WTC11 (cell line): Measurements from ENCODE around the gene EXOC1.

Experiments
- GRHL2 ChIP-seq: fragments of 250-450 bp; sonication (Bioruptor Pico); IDR thresholded peaks from 2 replicates; pipeline ENCODE4 v1.8.0; 2022; ENCODE audit warnings: mild to moderate bottlenecking, moderate library complexity; ENCODE audit not compliant: insufficient replicate concordance, severe bottlenecking
- NFE2L1 ChIP-seq: sonication (generic); formaldehyde crosslinking; IDR thresholded peaks from 2 replicates; pipeline ENCODE4 v1.8.1; 2023; ENCODE audit warnings: missing genetic modification reagents
- TCF7 ChIP-seq: sonication (generic); formaldehyde crosslinking; IDR thresholded peaks from 2 replicates; pipeline ENCODE4 v1.8.0; 2022; ENCODE audit warnings: mild to moderate bottlenecking, low read depth, missing genetic modification reagents, moderate library complexity
- ZNF121 ChIP-seq: sonication (generic); formaldehyde crosslinking; IDR thresholded peaks from 2 replicates; pipeline ENCODE4 v1.8.0; 2023; ENCODE audit warnings: missing genetic modification reagents
- TF ChIP-seq, protein P1 (sequence below): sonication (generic); formaldehyde crosslinking; IDR thresholded peaks from 2 replicates; pipeline ENCODE4 v1.8.1; 2022; ENCODE audit warnings: low read depth, missing genetic modification reagents, borderline replicate concordance
- TF ChIP-seq, protein P2 (sequence below): sonication (generic); formaldehyde crosslinking; IDR thresholded peaks from 2 replicates; pipeline ENCODE4 v1.8.0; 2022; ENCODE audit warnings: mild to moderate bottlenecking, missing genetic modification reagents
- TF ChIP-seq, protein P3 (sequence below): fragments of 200-600 bp; IDR thresholded peaks from 2 replicates; pipeline ENCODE4 v1.8.0; 2022; ENCODE audit warnings: antibody characterized with exemption

DNA sequence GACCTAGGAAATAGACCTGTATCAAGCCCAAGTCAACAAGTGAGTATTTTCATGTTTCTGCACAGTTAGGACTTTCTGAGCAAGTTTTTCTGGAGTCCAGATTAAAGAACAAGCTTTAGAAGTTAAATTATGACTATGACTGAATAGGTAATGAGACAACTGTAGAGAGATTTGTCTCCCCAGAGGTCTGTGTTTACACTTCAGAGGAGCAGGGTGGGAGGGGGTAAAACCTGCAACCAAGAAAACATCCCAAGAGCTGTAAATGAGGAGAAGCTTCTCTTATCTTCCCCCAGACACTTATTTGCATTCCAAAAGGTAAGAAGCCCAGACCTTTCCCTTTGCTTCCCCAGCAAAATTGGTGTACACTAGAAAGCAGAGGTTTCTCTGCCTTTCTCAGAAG, 73.2 kb downstream of the EXOC1 start:
- TF ChIP-seq ZNF121 (CRISPR knock-in tag): no peak
- TF ChIP-seq, protein P1, sequence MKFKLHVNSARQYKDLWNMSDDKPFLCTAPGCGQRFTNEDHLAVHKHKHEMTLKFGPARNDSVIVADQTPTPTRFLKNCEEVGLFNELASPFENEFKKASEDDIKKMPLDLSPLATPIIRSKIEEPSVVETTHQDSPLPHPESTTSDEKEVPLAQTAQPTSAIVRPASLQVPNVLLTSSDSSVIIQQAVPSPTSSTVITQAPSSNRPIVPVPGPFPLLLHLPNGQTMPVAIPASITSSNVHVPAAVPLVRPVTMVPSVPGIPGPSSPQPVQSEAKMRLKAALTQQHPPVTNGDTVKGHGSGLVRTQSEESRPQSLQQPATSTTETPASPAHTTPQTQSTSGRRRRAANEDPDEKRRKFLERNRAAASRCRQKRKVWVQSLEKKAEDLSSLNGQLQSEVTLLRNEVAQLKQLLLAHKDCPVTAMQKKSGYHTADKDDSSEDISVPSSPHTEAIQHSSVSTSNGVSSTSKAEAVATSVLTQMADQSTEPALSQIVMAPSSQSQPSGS (CRISPR knock-in tag): no peak
- TF ChIP-seq TCF7 (CRISPR knock-in tag): no peak
- TF ChIP-seq GRHL2 (CRISPR knock-in tag): no peak
- TF ChIP-seq, protein P2, sequence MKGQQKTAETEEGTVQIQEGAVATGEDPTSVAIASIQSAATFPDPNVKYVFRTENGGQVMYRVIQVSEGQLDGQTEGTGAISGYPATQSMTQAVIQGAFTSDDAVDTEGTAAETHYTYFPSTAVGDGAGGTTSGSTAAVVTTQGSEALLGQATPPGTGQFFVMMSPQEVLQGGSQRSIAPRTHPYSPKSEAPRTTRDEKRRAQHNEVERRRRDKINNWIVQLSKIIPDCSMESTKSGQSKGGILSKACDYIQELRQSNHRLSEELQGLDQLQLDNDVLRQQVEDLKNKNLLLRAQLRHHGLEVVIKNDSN (CRISPR knock-in tag): no peak
- TF ChIP-seq, protein P3, sequence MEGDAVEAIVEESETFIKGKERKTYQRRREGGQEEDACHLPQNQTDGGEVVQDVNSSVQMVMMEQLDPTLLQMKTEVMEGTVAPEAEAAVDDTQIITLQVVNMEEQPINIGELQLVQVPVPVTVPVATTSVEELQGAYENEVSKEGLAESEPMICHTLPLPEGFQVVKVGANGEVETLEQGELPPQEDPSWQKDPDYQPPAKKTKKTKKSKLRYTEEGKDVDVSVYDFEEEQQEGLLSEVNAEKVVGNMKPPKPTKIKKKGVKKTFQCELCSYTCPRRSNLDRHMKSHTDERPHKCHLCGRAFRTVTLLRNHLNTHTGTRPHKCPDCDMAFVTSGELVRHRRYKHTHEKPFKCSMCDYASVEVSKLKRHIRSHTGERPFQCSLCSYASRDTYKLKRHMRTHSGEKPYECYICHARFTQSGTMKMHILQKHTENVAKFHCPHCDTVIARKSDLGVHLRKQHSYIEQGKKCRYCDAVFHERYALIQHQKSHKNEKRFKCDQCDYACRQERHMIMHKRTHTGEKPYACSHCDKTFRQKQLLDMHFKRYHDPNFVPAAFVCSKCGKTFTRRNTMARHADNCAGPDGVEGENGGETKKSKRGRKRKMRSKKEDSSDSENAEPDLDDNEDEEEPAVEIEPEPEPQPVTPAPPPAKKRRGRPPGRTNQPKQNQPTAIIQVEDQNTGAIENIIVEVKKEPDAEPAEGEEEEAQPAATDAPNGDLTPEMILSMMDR: no peak
- no peak for TF ChIP-seq NFE2L1
